ENCODE measurements around the gene DNAH10.

The DNAH10 gene

GRCh38 chr12:123963821-123964220 is 201.7 kb downstream of the DNAH10 start:
- H3K9me3 ChIP-seq (replicated peaks in 1 of 2; ENCODE audit: control insufficient read depth in 2 of 2, insufficient read depth in 1 of 2, low read depth in 1 of 2, low read length in 2 of 2), result no peaks in the 10 kb centered on the region
- H2BK120ac ChIP-seq (ENCODE audit: low read depth, low read length), result no peak overlapping the region
- H4K8ac ChIP-seq (ENCODE audit: low read depth, low read length), result no peak overlapping the region
- H3K27me3 ChIP-seq (ENCODE audit: control insufficient read depth in 3 of 3, insufficient read depth in 3 of 3, low read depth in 1 of 3, low read length in 3 of 3), result no peaks in the 10 kb centered on the region
- DNase-seq (ENCODE audit: low spot score), result no peak
- H2AK5ac ChIP-seq (ENCODE audit: low read depth, low read length), result no peak overlapping the region
- H3K4me1 ChIP-seq (ENCODE audit: control insufficient read depth in 2 of 2, insufficient read depth in 1 of 2, low read depth in 1 of 2, low read length in 2 of 2), result peaks cover 0 to 4% of the 10 kb centered on the region in 2 donors
- H3K23ac ChIP-seq (ENCODE audit: low read depth, low read length, poor library complexity), result no peak overlapping the region
- H3K14ac ChIP-seq (ENCODE audit: low read length), result no peak overlapping the region
- H3K4ac ChIP-seq (ENCODE audit: low read length), result no peak overlapping the region
- H2AFZ ChIP-seq (ENCODE audit: low read length), result no peak overlapping the region
- no peak overlapping the region for H3K27ac ChIP-seq (replicated peaks; ENCODE audit: low read length)
- no peak overlapping the region for H3K4me2 ChIP-seq (ENCODE audit: insufficient read depth, low read length, poor library complexity, severe bottlenecking)
- no peak overlapping the region for H3K9ac ChIP-seq (ENCODE audit: low read depth, low read length, poor library complexity)
- H2BK5ac ChIP-seq (ENCODE audit: low read length), result no peak overlapping the region
- no peak overlapping the region for H2BK12ac ChIP-seq (ENCODE audit: low read length)
- no peak overlapping the region for H2BK15ac ChIP-seq (ENCODE audit: low read length)
- no peak overlapping the region for H4K91ac ChIP-seq (ENCODE audit: low read depth, low read length, poor library complexity)
- peaks cover 0 to 17% of the 10 kb centered on the region in 2 donors for H3K36me3 ChIP-seq (replicated peaks in 1 of 2; ENCODE audit: control insufficient read depth in 2 of 2, insufficient read depth in 2 of 2, low read length in 2 of 2)
- H3K4me3 ChIP-seq (ENCODE audit: low read length in 2 of 2), result no peak overlapping the region
- no peak overlapping the region for H3K18ac ChIP-seq (ENCODE audit: low read length)
- H3K79me1 ChIP-seq (ENCODE audit: low read depth, low read length), result no peaks in the 10 kb centered on the region
- no CpG with 5 or more reads among the region's 4 CpGs for WGBS, 2 donors (ENCODE audit: extremely low coverage in 2 of 2, insufficient read length in 2 of 2, insufficient replicate concordance in 1 of 2)

GRCh38 chr12:123965382-123965781 is 203.3 kb downstream of the DNAH10 start:
- H3K36me3 ChIP-seq (replicated peaks in 1 of 2; ENCODE audit: control insufficient read depth in 2 of 2, insufficient read depth in 2 of 2, low read length in 2 of 2), result peaks cover 0 to 17% of the 10 kb centered on the region in 2 donors
- H3K4ac ChIP-seq (ENCODE audit: low read length), result no peak overlapping the region
- no peak overlapping the region for H3K18ac ChIP-seq (ENCODE audit: low read length)
- no peak overlapping the region for H2BK12ac ChIP-seq (ENCODE audit: low read length)
- peaks cover 0 to 4% of the 10 kb centered on the region in 2 donors for H3K4me1 ChIP-seq (ENCODE audit: control insufficient read depth in 2 of 2, insufficient read depth in 1 of 2, low read depth in 1 of 2, low read length in 2 of 2)
- no peak overlapping the region for H3K14ac ChIP-seq (ENCODE audit: low read length)
- H3K23ac ChIP-seq (ENCODE audit: low read depth, low read length, poor library complexity), result no peak overlapping the region
- no peak overlapping the region for H2BK5ac ChIP-seq (ENCODE audit: low read length)
- no peak overlapping the region for H3K27ac ChIP-seq (replicated peaks; ENCODE audit: low read length)
- H3K9me3 ChIP-seq (replicated peaks in 1 of 2; ENCODE audit: control insufficient read depth in 2 of 2, insufficient read depth in 1 of 2, low read depth in 1 of 2, low read length in 2 of 2), result no peaks in the 10 kb centered on the region
- no peak overlapping the region for H2BK15ac ChIP-seq (ENCODE audit: low read length)
- no peak overlapping the region for H2BK120ac ChIP-seq (ENCODE audit: low read depth, low read length)
- peak overlapping the region in 1 of 2 donors; percentile 48 for H3K4me3 ChIP-seq (ENCODE audit: low read length in 2 of 2)
- no peak overlapping the region for H2AK5ac ChIP-seq (ENCODE audit: low read depth, low read length)
- H3K4me2 ChIP-seq (ENCODE audit: insufficient read depth, low read length, poor library complexity, severe bottlenecking), result no peak overlapping the region
- H3K9ac ChIP-seq (ENCODE audit: low read depth, low read length, poor library complexity), result no peak overlapping the region
- DNase-seq (ENCODE audit: low spot score), result no peak
- no CpG with 5 or more reads among the region's 5 CpGs for WGBS, 2 donors (ENCODE audit: extremely low coverage in 2 of 2, insufficient read length in 2 of 2, insufficient replicate concordance in 1 of 2)
- H2AFZ ChIP-seq (ENCODE audit: low read length), result no peak overlapping the region
- H4K91ac ChIP-seq (ENCODE audit: low read depth, low read length, poor library complexity), result no peak overlapping the region
- H3K27me3 ChIP-seq (ENCODE audit: control insufficient read depth in 3 of 3, insufficient read depth in 3 of 3, low read depth in 1 of 3, low read length in 3 of 3), result peaks cover 0 to 6% (median 0%) of the 10 kb centered on the region in 3 experiments
- no peak overlapping the region for H4K8ac ChIP-seq (ENCODE audit: low read depth, low read length)
- H3K79me1 ChIP-seq (ENCODE audit: low read depth, low read length), result no peaks in the 10 kb centered on the region

- Histone ChIP-seq H4K8ac (ENCODE audit: low read depth, low read length) (no peak overlapping the region), H3K27ac (replicated peaks; ENCODE audit: low read length) (no peak overlapping the region), H3K9ac (ENCODE audit: low read depth, low read length, poor library complexity) (no peak overlapping the region), H3K4me1 (ENCODE audit: control insufficient read depth in 2 of 2, insufficient read depth in 1 of 2, low read depth in 1 of 2, low read length in 2 of 2) (peaks cover 0 to 6% of the 10 kb centered on the region in 2 donors), H2BK12ac (ENCODE audit: low read length) (no peak overlapping the region), H3K9me3 (replicated peaks in 1 of 2; ENCODE audit: control insufficient read depth in 2 of 2, insufficient read depth in 1 of 2, low read depth in 1 of 2, low read length in 2 of 2) (no peaks in the 10 kb centered on the region), H3K27me3 (ENCODE audit: control insufficient read depth in 3 of 3, insufficient read depth in 3 of 3, low read depth in 1 of 3, low read length in 3 of 3) (peaks cover 0 to 6% (median 0%) of the 10 kb centered on the region in 3 experiments), H2AFZ (ENCODE audit: low read length) (no peak overlapping the region), H3K4ac (ENCODE audit: low read length) (no peak overlapping the region), H2BK15ac (ENCODE audit: low read length) (no peak overlapping the region), H3K79me1 (ENCODE audit: low read depth, low read length) (no peaks in the 10 kb centered on the region), H2AK5ac (ENCODE audit: low read depth, low read length) (no peak overlapping the region), H3K14ac (ENCODE audit: low read length) (no peak overlapping the region), H2BK120ac (ENCODE audit: low read depth, low read length) (no peak overlapping the region), H3K23ac (ENCODE audit: low read depth, low read length, poor library complexity) (no peak overlapping the region), H3K36me3 (replicated peaks in 1 of 2; ENCODE audit: control insufficient read depth in 2 of 2, insufficient read depth in 2 of 2, low read length in 2 of 2) (peaks cover 0 to 17% of the 10 kb centered on the region in 2 donors), H3K4me2 (ENCODE audit: insufficient read depth, low read length, poor library complexity, severe bottlenecking) (no peak overlapping the region), H3K18ac (ENCODE audit: low read length) (no peak overlapping the region), H2BK5ac (ENCODE audit: low read length) (no peak overlapping the region), H3K4me3 (ENCODE audit: low read length in 2 of 2) (no peak overlapping the region), H4K91ac (ENCODE audit: low read depth, low read length, poor library complexity) (no peak overlapping the region)
- no peak for DNase-seq (ENCODE audit: low spot score)
- WGBS, 2 donors (ENCODE audit: extremely low coverage in 2 of 2, insufficient read length in 2 of 2, insufficient replicate concordance in 1 of 2), result no CpG with 5 or more reads among the region's 3 CpGs
These were observed 204.5 kb downstream of the DNAH10 start for GRCh38 chr12:123966596-123966995.

GRCh38 chr12:123967121-123967586 is 205.1 kb downstream of the DNAH10 start:
- H3K4ac ChIP-seq (ENCODE audit: low read length), result no peak overlapping the region
- no peak overlapping the region for H3K23ac ChIP-seq (ENCODE audit: low read depth, low read length, poor library complexity)
- H3K4me1 ChIP-seq (ENCODE audit: control insufficient read depth in 2 of 2, insufficient read depth in 1 of 2, low read depth in 1 of 2, low read length in 2 of 2), result peaks cover 0 to 6% of the 10 kb centered on the region in 2 donors
- H3K9me3 ChIP-seq (replicated peaks in 1 of 2; ENCODE audit: control insufficient read depth in 2 of 2, insufficient read depth in 1 of 2, low read depth in 1 of 2, low read length in 2 of 2), result no peaks in the 10 kb centered on the region
- H3K79me1 ChIP-seq (ENCODE audit: low read depth, low read length), result no peaks in the 10 kb centered on the region
- H4K8ac ChIP-seq (ENCODE audit: low read depth, low read length), result no peak overlapping the region
- H2BK15ac ChIP-seq (ENCODE audit: low read length), result no peak overlapping the region
- no peak overlapping the region for H4K91ac ChIP-seq (ENCODE audit: low read depth, low read length, poor library complexity)
- H2AFZ ChIP-seq (ENCODE audit: low read length), result no peak overlapping the region
- peaks cover 0 to 6% (median 0%) of the 10 kb centered on the region in 3 experiments for H3K27me3 ChIP-seq (ENCODE audit: control insufficient read depth in 3 of 3, insufficient read depth in 3 of 3, low read depth in 1 of 3, low read length in 3 of 3)
- H3K27ac ChIP-seq (replicated peaks; ENCODE audit: low read length), result no peak overlapping the region
- no peak overlapping the region for H2BK12ac ChIP-seq (ENCODE audit: low read length)
- no peak overlapping the region for H3K4me2 ChIP-seq (ENCODE audit: insufficient read depth, low read length, poor library complexity, severe bottlenecking)
- no CpG with 5 or more reads among the region's 8 CpGs for WGBS, 2 donors (ENCODE audit: extremely low coverage in 2 of 2, insufficient read length in 2 of 2, insufficient replicate concordance in 1 of 2)
- no peak overlapping the region for H3K9ac ChIP-seq (ENCODE audit: low read depth, low read length, poor library complexity)
- DNase-seq (ENCODE audit: low spot score), result no peak
- no peak overlapping the region for H2BK5ac ChIP-seq (ENCODE audit: low read length)
- H3K18ac ChIP-seq (ENCODE audit: low read length), result no peak overlapping the region
- H2AK5ac ChIP-seq (ENCODE audit: low read depth, low read length), result no peak overlapping the region
- no peak overlapping the region for H3K14ac ChIP-seq (ENCODE audit: low read length)
- H3K36me3 ChIP-seq (replicated peaks in 1 of 2; ENCODE audit: control insufficient read depth in 2 of 2, insufficient read depth in 2 of 2, low read length in 2 of 2), result peaks cover 0 to 17% of the 10 kb centered on the region in 2 donors
- no peak overlapping the region for H2BK120ac ChIP-seq (ENCODE audit: low read depth, low read length)
- H3K4me3 ChIP-seq (ENCODE audit: low read length in 2 of 2), result no peak overlapping the region

Measured in neuronal stem cell (in vitro differentiated cells).